WERI-Rb-1 (cell line): ENCODE data around the gene TAF4.

Experiments used
- DNase-seq: peaks from one replicate; pipeline ENCODE4 v3.0.0-alpha.2; 2020
- H3K27ac ChIP-seq: fragments of 250-450 bp; sonication (Bioruptor Pico); 2 replicates; pipeline ENCODE4 v1.5.1; 2020; ENCODE audit warnings: mild to moderate bottlenecking, moderate library complexity
- H3K27me3 ChIP-seq: fragments of 250-450 bp; sonication (Bioruptor Pico); 2 replicates; pipeline ENCODE4 v1.5.1; 2021; ENCODE audit warnings: mild to moderate bottlenecking, low read depth, moderate library complexity; ENCODE audit not compliant: insufficient read depth, severe bottlenecking
- H3K36me3 ChIP-seq: fragments of 250-450 bp; sonication (Bioruptor Pico); 2 replicates; pipeline ENCODE4 v1.5.1; 2020; ENCODE audit warnings: mild to moderate bottlenecking, moderate library complexity
- H3K4me3 ChIP-seq: 2 replicates; pipeline ENCODE4 v1.5.1; 2011; ENCODE audit warnings: low read depth, mild to moderate bottlenecking, control low read depth, low read length
- H3K9me3 ChIP-seq: fragments of 250-450 bp; sonication (Bioruptor Pico); 2 replicates; pipeline ENCODE4 v1.5.1; 2021; ENCODE audit warnings: mild to moderate bottlenecking, moderate library complexity; ENCODE audit not compliant: severe bottlenecking
- CTCF ChIP-seq: IDR thresholded peaks from 2 replicates; pipeline ENCODE4 v1.5.1; 2011; ENCODE audit warnings: low read depth, mild to moderate bottlenecking, control low read depth, inconsistent platforms, low read length

The TAF4 gene

GRCh38 chr20:62048821-62049291, 16.8 kb downstream of the TAF4 start:
- no peak overlapping the region for H3K27ac ChIP-seq
- H3K4me3 ChIP-seq: no peak overlapping the region
- no peak for DNase-seq
- H3K9me3 ChIP-seq: no peaks in the 10 kb centered on the region
- peaks cover 3% of the 10 kb centered on the region; the same call in 1 of the 2 replicates for H3K36me3 ChIP-seq
- no peak for TF ChIP-seq CTCF
- no peaks in the 10 kb centered on the region for H3K27me3 ChIP-seq

- H3K4me3 ChIP-seq: no peak overlapping the region
- no peaks in the 10 kb centered on the region for H3K9me3 ChIP-seq
- peaks cover 3% of the 10 kb centered on the region; the same call in 1 of the 2 replicates for H3K36me3 ChIP-seq
- H3K27ac ChIP-seq: no peak overlapping the region
- DNase-seq: no peak
- H3K27me3 ChIP-seq: no peaks in the 10 kb centered on the region
- no peak for TF ChIP-seq CTCF
These were observed 17.3 kb downstream of the TAF4 start for GRCh38 chr20:62048346-62048761.

GRCh38 chr20:62047666-62048345, 17.9 kb downstream of the TAF4 start:
- Histone ChIP-seq H3K27ac (no peak overlapping the region), H3K27me3 (no peaks in the 10 kb centered on the region), H3K9me3 (no peaks in the 10 kb centered on the region), H3K36me3 (no peaks in the 10 kb centered on the region), H3K4me3 (no peak overlapping the region)
- no peak for TF ChIP-seq CTCF
- no peak for DNase-seq

GRCh38 chr20:62046431-62046830, 19.2 kb downstream of the TAF4 start:
- Histone ChIP-seq H3K27ac (no peak overlapping the region), H3K4me3 (no peak overlapping the region), H3K27me3 (no peaks in the 10 kb centered on the region), H3K36me3 (no peaks in the 10 kb centered on the region), H3K9me3 (no peaks in the 10 kb centered on the region)
- DNase-seq: no peak
- TF ChIP-seq CTCF: no peak

GRCh38 chr20:62045529-62046285, 20.0 kb downstream of the TAF4 start:
- Histone ChIP-seq H3K27ac (no peak overlapping the region), H3K9me3 (no peaks in the 10 kb centered on the region)
- DNase-seq: no peak

More at GRCh38 chr20:62045529-62046285, 20.0 kb downstream of the TAF4 start:
- Histone ChIP-seq H3K36me3 (no peaks in the 10 kb centered on the region), H3K4me3 (no peak overlapping the region), H3K27me3 (no peaks in the 10 kb centered on the region)
- TF ChIP-seq CTCF: no peak
